Daoy (cell line): ENCODE measurements around the gene POLR2L. TPM values are rescaled to one million over a fixed set of nuclear protein-coding genes. Genes with fewer than 3 reads are reported as not detected.

Source experiments
- DNase-seq: peaks from one replicate; pipeline ENCODE4 v3.0.0-alpha.2; 2015; ENCODE audit warnings: low read depth
- total RNA-seq: library from RNA; depleted of rRNA; stranded (reverse); fragments of >200 nt; shearing (Covaris generic); gene quantifications from 2 replicates; pipeline ENCODE4 v1.2.3, GENCODE V29; 2014; rRNA removed

The POLR2L gene
- 75.7 and 113 TPM in 2 replicates for total RNA-seq

DNA sequence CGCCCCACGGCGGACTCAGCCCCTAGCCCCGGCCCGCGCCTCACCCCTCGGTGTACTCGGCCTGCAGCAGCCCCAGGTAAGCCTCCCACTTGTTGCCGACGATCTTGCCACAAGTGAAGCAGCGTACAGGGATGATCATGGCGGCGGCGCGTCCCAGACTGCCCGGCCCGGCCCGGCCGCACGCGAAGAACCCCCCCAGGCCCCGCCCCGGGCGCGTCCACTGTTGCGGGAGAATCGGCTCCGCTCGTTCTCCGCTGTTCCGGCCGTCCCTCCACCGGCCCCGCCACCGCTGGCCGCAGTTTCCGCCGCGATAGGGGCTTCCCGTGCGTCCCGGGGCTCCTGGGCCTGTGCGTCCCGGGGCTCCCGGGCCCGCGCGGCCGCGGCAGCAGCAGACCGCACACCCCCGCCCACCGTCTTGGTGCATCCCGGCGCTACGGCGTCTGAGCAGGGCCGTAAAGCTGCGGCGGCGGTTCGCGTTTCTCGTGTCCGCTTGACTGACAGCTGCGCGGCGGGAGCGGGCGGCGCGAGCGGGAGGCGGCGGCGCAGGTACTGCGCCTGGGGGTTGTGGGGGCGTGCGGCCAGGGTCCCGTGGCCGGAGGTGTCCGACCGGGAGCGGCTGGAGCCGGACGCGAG, at the start of gene POLR2L, which contains the start of gene TSPAN4:
POLR2L (minus strand) TSS at position 160 of the 633 bp plus-strand sequence; CDS start at position 139, 21 bp downstream.
TSPAN4 (plus strand) TSS at position 483 of the 633 bp plus-strand sequence. CDS start 7,453 bp downstream, outside the sequence.
- DNase-seq = peak; percentile 94

DNA sequence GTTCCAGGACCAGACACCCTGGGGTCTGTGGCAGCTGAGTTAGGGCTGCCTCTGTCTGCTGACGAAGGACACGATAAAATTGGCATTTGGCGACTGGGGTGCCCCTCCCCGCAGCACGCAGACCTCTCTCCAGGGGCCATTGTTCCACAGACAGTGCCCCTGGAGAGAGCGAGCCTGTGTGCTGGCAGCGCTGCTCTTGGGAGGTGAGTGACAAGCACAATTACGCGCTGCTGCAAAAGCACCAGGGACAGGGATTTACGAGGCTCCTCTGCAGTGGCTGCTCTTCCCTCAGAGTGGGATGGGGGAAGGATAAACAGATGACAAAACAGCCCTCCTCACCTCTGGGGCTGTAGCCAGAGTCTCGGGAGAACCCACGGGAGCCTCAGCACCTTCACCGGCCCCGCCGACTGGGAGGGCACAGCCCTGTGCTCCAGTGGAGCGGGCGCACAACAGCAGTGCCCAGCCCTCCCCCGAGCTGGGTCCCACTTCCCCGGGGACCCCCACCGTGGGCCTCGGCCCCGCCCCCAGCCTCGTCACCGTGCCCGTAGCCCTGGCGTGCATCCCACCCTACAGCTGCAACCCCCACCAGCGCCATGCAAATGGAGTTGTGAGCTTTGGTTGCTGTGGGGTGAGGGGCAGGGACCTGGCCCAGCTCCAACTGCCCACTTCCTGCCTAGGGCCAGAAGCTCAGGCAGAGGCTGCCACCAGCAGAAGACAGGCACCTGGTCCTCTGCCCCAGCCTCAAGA, 48.6 kb upstream of the POLR2L start:
- DNase-seq = no peak

DNA sequence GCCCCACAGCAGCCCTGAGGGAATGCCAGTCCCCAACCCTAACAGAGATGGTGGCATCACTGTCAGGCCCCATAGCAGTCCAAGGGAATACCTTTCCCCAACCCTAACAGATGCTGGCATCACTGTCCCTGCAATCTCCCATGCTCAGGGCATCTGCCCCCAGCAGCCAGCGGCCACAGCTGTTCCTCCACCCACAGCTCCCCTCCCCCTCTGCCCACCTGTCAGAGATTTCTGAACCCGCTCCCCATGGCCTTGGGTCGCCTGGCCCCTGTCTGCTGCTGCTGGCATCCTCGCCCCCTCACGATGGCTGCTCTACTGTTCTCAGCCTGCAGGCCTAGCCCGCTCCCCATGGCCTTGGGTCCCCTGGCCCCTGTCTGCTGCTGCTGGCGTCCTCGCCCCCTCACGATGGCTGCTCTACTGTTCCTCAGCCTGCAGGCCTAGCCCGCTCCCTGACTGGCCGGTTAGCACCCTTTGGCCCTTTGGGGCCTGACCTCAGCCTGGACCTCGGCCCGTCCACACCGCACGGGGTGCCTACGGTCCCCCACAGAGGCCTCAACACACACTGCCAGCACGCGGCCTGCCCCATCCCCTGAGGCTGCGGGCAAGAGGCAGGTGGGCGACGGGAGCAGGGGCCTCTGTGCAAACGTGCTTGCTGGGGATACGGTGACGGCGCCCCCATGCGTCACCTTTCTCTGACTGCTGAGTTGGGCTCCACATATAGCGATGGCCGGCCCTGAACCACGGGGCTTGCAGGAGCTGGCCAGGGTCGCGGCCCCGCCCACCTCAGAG, 47.6 kb upstream of the POLR2L start:
- no peak for DNase-seq

DNA sequence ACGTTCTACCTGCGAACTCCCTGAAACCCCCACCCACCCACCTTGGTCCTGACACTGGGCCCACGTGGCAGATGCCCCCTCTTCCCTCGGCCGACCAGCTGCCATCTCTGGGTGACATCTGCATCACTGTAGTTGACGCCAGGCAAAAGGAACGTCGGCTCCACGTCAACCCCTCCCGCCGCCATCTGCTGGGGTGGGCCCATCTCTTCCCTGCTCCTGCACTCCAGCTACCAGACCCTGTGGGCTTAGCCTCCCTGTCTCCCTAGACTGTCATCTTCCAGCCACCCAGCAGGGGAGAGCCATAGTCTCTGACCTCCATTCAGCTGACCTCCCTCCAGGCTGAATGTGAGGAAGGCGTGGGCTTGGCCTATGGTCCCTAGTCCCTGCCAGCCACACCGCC, 46.9 kb upstream of the POLR2L start:
- DNase-seq = no peak

DNA sequence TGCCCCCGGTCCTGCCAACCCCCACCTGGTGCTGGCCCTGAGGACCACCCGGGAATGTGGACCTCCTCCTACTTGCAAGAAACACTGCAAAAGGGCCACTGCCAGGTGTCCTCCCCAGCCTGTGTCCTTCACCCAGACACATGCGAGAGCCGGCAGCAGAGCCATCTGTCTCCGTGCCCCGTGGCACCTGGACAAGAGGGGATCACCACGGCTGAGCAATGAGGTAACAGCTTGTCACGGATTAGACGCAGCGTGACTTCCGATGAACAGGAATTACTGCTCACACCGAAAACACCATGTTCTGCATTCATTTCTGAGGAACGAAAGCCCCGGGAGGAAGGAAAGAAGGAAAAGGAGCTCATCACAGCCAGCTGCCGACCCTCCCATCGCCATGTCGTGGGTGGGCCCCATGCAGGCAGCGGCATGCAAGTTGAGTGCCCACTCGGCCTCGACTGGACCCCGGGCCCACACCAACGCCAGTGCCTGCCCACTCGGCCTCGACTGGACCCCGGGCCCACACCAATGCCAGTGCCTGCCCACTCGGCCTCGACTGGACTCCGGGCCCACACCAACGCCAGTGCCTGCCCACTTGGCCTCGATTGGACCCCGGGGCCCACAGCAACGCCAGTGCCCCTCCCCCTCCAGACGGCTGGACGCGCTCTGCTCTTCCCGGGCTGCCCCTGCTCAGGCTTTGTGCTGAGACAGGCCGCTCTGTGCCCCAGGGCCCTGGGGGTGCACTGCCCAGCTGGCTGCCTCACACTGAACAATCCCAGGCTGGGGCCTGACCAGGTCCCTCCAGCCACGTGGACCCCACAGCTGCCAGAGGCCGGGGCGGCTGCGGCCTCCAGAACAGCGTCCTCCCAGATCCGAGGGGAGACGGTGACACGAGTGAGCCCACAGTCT, 46.2 kb upstream of the POLR2L start:
- DNase-seq = no peak

DNA sequence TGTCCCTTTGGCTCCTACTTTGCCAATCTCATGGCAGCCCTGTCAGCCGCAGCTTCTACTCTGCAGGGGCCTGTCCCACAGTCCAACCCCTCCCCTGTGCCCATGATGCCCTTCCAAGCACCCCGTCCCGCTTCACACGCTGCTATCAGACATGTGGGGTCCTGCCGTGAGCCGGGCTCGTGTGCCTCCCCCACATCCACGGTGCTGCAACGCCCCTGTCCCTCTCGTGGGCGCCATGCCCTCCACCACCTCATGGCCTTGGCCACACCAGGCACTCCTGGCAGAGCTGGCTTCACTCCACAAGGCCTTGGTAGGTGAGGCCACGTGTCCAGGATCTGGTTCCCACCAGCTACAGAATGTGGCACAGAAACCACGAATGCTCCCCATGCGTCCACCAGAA, 45.3 kb upstream of the POLR2L start:
- no peak for DNase-seq

DNA sequence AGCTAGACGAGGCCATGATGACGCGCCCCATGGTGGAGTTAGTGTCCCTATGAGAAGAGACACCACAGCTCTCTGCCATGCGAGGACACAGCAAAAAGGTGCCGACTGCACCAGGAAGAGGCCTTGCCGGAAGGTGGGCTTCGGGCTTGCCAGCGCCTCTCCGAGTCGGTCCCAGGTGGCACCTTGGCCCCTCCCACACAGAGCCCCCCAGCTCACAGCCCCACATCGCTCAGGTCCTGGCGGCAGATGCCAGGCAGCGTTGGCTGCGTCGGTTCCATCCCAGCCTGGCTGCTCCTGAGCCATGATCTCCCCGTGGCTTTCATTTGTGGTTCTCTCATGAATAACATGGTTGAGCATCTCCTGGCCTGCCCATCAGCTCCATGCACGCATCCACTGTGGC, 44.2 kb upstream of the POLR2L start:
- no peak for DNase-seq

DNA sequence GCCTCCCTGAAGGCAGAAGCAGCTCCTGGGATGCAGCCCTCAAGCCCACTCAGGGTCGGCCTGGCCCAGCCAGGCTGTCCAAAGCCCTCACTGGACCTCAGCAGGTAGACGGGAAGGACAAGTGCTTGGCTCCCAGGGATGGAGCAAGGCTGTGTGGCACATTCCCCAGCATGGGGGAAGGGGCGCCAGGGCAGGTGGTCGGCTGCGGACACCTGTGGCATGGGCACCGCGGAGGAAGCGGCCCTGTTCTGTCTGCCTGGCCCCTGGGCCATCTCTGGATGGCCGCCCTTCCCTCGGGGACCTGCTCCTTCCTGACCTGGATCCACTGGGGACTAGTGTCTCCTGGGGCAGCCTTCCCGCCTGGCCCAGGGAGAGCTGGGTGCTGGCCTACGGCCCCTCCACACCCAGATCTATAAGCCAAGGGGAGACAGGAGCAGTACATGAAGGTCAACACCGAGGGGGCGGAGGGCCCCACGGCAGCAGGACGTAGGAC, 42.3 kb upstream of the POLR2L start:
- no peak for DNase-seq

DNA sequence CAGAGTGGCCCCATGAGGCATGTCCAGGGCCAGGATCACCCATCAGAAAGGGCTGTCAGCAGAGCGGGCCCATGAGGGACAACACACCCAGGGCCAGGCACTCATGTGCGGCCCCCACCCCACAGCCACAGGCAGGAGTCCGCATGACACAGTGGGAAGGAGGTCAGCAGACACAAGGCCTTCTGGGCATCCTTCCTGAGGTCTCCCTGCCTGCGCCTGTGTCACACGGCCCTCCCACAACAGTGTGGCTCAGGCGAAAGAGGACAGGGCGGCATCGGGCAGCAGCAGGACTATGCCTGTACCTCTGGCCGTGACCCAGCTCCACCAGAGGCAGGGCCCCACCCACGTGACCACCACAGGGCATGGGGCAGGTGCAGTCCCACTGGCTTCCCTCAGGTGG, 41.2 kb upstream of the POLR2L start:
- no peak for DNase-seq

DNA sequence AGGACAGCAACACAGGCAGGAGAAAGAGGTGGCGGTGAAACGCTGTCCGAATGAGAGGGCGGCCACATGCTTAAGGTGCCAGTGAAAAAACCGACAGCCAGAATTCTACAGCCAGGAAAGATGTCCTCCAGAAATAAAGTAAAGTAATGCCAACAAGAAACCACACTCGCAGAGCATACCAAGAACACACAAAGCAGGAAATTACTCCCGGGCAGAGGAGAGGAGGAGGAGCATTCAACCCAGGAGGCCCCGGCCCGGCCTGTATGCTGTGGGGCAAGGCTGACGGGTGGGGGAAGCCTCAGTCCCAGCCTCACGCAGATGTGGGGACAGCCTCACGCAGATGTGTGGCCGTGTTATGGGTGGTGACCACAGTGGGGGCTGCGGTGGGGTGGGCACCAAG, 40.3 kb upstream of the POLR2L start:
- DNase-seq = no peak

DNA sequence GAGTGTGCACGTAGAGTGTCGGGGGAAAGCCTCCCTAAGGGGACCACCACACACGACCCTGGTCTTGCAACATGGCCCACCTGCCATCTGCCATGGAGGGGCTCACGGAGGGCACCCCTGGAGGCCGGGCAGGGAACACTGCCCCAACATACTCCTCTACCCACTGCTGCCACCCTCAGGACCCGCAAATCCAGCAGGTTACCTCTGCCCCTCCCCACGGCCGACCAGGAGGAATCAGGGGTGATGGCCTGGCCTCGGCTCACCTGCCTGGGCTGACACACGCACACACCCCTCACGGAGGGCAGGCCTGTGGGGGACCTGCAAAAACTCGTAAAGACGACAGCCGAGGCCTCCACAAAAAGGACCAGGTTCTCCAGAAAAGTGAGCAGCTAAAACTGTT, 38.1 kb upstream of the POLR2L start:
- DNase-seq = no peak

DNA sequence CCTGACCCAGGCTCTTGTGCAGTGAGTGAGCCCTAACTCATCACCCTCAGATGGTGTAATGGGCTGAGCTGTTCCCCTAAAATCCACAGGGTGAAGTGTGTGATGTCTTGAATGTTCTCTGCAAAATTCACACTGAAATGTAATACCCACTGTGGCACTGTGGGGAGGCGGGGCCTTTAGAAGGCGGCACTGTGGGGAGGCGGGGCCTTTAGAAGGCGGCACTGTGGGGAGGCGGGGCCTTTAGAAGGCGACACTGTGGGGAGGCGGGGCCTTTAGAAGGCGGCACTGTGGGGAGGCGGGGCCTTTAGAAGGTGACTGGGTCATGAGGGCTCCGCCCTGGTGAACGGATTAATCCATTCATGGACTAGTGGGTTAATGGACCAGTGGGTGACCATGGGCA, 35.2 kb upstream of the POLR2L start:
- no peak for DNase-seq

DNA sequence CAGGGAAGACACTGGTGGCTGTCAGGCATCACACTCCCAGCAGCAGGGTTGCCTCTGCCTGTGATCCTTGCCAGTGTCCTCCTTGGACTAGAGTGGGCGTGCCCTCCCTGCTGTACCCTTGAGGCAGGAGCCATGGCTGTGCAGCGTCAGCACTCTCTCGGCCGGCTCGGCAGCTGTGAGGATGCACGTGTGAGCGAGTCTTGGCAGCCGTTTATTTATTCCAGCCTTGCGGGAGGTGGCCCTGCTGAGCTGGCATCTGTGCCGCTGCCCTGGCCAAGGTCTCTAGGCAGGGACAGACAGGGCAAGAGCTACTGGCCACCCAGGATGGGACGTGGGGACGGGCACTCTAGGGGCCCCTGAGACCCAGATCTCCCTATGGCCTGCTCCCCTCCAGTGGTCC, 34.2 kb upstream of the POLR2L start:
- no peak for DNase-seq

DNA sequence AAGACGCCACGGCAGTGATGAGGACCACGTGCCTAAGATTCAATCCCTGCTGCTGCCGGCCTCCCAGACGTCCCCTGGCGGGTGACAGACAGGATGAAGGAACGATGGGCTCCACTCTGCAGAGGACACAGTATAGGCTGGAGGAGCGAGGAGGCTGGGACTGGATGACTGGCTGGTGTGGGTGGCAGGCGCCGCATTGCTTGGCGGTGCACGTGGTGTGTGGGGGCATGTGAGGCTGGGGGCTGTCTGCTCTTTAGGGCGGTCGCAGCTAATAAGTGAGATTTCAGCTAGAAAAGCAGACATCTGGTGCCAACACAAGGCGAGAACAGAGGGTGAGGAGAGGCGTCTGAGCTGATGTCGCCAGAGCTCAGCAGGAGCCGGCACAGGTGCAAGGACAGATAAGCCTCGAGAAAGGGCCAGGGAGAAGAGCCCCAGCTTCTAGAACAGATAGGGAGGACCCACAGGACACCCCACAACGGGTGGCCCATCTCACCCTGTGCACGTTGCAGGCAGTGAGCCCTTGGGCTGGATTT, 33.5 kb upstream of the POLR2L start:
- no peak for DNase-seq

DNA sequence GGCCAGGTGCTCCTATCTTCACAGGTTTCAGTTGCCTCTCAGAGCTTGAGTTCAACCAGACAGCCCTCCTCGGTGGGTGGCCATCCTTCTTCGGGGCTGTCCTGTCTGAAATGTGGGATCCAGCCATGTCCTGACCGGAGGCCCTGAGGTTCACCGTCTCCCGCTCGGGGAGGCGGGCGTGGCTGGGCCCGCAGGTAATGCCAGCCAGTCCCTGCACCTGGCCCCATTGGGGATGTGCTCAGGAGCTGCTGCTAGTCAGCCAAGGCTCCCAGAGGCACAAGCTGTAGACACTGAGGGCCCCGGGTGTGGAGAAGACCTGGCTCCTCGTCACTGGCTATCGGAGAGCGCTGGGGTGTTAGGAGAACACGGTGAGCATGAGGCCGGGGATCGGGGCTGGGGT, 32.9 kb upstream of the POLR2L start:
- no peak for DNase-seq

DNA sequence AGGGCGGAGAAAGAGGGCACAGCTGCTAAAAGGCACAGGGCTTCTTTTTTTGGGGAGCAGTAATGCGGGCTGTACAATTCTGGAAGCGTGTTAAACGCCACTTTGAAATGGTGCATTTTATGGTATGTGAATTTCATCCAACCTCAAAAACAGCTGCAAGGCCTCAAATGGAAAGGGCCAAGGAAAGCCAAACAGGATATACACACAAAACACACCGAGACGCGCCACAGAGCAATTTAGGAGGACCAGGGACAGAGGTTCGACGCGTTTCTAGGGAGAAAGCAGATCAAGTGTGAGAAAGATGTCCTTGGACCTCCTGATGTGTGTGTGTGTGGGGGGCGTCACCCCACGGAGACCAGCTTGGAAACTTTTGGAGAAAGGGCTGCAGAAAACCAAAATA, 31.4 kb upstream of the POLR2L start:
- no peak for DNase-seq

DNA sequence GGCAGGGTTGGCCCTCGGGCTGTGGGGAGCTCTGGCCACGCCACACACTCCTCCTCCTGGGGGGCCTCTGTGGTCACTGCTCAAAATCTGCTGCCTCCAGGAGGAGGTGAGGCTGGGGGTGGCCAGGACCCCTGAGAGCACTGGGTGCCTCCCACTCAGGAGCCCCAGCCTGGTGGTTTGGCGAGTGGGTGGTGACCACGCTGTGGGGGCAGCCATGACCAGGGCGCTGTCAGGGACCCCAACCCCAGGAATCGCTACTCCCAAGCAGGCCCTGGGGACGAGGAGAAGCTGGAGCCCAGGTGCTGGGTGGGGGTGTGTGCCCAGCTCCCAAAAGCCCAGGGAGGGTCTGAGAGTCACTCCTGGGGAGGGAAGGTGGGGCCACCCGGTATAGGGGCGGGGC, 30.5 kb upstream of the POLR2L start:
- no peak for DNase-seq

DNA sequence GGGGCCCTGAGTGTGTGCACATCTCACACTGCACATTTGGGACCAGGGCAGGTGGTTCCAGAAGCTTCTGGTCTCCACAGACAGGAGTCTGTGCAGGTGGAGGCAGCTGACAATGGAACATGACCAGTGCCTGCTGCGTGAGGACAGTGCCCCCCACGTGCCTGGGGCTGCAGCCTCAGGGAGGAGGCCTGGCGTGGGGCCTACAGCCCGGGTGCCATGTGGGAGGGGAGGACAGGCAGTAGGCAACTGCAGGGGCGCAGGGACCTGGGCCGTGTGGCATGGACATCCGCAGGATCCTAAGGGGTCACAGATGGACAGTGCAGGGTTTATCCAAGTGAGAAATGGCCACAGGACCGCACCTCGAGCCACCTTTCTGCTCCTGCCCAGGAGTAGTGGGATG, 29.1 kb upstream of the POLR2L start:
- no peak for DNase-seq

DNA sequence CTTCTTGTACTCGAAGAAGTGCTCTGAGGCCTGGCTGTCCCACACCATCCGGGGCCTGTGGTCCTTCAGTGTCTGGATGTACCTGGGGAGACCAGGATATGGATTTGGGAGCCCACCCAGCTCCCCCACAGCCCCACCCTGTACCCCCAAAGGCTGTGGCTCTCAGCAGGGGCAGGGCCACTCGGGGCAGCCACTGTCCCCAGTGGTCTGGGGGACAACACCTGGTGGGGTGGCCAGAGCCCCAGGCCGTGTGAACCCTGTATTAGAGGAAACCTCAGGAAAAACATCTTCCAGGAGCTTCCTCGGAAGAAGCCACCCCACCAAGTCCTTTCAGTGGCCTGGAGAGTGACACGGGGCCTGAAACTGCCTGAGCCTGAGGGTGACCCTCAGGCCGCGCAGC, 28.1 kb upstream of the POLR2L start:
- DNase-seq = no peak

DNA sequence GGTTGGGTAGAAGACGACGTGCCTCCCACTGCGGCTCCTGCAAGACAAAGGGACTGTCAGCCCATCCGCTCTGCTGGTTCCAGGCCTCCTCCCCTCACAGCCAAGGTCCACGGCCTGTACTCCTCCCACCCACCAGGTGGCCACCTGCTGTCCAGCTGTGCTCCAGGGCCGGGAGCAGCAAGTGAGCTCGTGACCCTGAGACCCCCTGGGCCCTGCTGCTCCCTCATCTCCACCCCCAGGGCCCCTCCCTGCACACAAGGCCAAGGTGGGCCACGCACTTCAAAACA, 27.7 kb upstream of the POLR2L start:
- no peak for DNase-seq

DNA sequence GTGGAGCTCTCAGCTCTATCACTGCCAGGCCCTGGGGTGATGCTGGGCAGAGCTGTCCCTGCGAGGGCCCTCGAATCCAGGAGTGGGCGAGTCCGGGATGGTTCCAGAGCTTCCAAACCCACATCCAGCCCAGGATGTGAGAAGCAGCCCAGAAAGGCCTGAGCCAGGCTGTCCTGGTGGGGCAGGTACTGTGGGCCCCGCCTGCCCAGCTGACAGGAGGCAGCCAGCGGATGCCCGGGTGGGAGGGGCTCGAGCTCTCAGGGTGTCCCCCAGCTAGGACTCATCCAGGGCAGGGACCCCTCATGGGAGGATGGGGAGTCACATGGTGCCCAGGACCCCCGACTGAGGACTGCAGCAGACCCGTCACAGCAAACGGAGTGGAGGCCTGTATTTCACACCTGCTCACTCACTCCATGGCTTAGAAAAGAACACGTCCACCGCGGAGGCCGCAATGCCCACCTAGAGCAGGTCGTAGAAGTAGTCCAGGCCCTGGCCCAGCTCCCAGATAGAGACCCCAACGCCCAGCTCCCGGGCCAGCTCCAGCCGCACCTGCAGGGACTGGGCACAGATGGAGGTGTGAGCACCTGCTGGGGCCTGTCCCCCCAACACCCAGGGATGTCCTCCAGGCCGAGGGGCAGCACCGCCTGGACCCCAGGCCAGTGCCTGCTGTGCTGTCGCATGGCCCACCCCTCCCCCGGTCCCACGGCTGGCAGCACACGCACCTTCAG, 27.2 kb upstream of the POLR2L start:
- DNase-seq = no peak
